GM19193 (cell line): Measurements from ENCODE around the gene COX7A2.

Experiments used
- POLR2A ChIP-seq: IDR thresholded peaks from 4 replicates; pipeline ENCODE4 v1.6.1; 2011; ENCODE audit not compliant: insufficient read depth, insufficient read length; ENCODE audit errors: extremely low read depth

Gene COX7A2

DNA sequence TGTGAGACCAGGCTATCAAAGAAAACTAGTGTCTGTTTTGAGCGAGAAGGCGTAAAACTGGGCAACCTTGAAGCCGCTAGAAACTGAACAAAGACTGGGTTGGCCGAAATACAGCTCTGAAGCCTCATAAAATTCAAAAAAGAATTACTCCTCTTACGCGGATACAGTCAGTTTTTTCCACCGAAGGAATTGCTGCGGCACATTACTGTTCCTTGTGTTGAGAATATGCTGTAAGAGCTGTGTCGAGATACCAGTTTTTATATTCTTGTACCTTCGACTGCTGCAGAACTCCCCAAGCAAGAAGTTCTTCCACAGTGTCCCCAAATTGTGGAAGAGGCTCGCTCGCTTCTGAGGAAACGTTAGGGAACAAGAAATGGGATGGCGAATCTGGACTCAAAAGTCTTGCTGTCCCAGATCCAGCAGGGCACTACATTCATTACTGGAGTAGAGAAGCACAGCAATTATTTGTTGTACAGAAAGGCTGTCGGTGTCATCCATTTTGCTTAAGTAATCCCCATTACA, 523 bp upstream of the COX7A2 start:
- no peak for TF ChIP-seq POLR2A

GRCh38 chr6:75236630-75237029, 7.0 kb downstream of the COX7A2 start:
- no peak for TF ChIP-seq POLR2A

DNA sequence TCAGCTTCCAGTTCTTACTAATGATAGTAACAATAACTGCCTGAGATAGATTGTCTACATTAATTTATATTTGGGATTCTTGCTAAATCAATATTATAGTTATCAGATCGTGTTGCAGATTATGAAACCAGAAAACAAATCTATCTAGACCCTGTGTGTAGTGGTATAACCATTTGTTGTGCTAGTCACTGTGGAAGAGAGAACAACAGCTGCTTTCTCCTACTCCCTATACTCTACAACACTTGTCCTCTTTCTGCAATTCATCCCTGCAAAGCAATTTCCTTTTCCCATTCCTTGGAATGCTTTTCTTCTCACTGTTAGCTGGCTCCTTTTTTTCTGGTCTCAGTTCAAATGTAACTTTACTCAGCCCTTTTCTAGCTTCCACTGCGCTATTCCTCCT, 8.3 kb downstream of the COX7A2 start:
- TF ChIP-seq POLR2A: no peak

GRCh38 chr6:75234126-75234865, 9.3 kb downstream of the COX7A2 start:
- no peak for TF ChIP-seq POLR2A

- TF ChIP-seq POLR2A: no peak
Measured at GRCh38 chr6:75233092-75233615, 10.4 kb downstream of the COX7A2 start.

GRCh38 chr6:75230484-75231325, 12.9 kb downstream of the COX7A2 start:
- TF ChIP-seq POLR2A: no peak

DNA sequence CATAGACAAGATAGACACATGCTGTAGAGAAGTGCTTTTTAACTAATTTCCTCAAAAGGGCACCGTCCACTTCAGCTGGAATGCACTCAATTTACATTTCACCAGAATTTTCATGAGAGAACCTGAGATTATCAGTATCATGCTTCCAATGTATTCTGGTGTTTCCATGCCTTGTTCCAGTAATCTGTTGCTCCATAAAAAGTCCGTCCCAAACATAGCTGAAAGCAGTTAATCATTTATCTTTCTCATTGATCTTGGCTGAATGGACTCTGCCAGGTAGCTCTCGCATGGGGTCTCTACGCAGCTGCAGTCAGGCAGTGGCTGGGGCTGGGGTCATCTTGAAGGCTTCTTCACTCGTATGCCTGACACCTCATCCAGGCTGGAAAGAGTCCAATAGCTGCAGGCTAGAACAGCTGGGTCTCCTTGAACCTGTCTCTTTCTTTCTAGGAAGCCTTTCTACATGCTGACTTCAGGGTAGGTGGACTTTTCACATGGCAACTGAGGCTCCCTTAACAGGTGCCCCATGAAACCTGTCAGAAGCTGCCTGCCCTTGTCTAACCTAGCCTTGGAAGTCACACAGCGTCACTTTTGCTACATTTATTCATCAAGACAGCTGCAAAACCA, 19.2 kb downstream of the COX7A2 start:
- no peak for TF ChIP-seq POLR2A

DNA sequence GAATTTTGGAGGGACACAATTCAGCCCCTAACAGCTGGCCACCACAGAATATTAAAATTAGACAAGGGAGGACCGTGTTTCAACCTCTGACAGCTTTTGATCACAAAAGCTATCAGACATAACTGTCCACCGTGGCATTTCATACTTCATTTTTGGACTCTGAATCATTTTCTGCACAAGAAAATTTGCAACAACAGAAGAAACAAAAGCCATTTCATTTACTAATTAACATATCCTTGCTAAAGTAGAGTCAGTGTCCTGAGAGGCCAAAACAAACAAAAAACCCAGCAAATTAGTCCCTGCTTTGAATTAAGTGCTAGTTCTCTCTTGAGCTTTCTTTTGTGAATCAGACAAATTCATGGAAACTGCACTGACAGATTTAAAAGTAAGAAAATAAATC, 20.2 kb downstream of the COX7A2 start:
- no peak for TF ChIP-seq POLR2A

DNA sequence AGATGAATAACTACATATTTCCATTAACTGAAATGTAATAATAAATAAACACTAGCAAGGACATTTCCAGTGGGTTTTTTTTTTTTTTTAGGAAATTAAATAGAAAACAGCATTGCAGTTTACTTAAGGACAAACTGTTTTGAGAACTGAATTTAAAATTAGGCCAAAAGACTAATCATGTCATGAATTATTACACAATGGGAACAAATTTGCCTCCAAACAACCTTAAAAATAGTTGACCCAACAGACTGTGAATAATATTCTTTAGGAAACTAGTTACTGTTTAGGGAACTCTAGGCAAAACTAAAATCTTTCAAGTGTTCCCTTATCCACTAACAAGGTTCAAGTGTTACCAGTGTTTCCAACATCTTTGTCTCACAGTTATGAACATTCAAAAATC, 21.3 kb downstream of the COX7A2 start:
- no peak for TF ChIP-seq POLR2A

DNA sequence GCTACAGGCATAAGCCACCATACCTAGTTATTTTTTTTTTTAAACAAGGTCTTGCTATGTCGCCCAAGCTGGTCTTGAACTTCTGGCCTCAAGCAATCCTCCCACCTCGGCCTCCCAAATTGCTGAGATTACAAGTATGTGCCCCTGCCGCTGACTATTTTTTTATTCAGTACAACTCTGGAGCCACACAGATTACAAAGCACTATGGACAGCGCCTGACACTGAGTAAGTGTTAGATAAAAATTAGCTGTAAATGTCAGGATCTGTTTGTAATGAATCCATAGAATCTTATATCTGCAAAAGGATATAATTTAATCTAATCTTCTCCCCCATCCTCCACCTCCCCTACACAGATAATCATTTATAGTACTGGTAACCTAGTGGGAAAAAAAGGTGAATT, 22.5 kb downstream of the COX7A2 start:
- no peak for TF ChIP-seq POLR2A

DNA sequence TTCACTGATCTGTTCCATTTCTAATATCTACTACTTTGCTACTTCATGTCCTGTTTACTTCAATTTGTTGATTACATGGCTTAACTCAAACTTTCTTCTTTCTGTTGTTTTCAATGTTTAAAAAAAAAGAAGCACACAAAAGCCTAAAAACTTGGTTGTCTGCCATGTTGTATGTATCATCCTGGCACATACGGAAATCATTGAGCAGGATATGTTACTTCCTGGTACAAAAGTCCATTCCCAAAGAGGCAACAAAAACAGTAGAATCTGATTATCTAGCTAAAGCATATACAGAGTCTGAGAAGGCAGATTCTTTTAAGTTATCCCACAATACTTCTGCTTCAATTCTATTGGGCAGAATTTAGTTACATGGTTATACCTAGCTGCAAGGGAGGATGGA, 23.2 kb downstream of the COX7A2 start:
- no peak for TF ChIP-seq POLR2A

- TF ChIP-seq POLR2A: no peak
Measured at GRCh38 chr6:75219263-75219662, 24.3 kb downstream of the COX7A2 start.

DNA sequence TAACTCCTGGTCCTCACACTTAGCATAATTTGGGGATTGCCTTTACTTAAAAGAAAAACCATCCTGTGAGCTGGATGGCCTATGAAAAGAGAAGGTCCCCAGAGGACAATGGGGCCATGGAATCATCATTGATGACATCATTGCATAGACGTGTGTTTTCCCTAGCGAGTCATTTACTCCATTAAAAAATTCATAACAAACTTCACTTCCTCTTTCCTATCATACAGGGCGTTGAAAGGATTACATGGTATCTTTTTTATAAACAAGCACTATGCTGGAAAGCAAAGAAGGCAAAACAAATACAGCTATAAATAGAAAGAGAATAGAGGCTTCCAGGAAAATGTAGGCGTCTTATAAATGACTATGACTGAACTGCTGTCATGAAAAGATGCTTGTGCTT, 26.4 kb downstream of the COX7A2 start:
- TF ChIP-seq POLR2A: no peak

DNA sequence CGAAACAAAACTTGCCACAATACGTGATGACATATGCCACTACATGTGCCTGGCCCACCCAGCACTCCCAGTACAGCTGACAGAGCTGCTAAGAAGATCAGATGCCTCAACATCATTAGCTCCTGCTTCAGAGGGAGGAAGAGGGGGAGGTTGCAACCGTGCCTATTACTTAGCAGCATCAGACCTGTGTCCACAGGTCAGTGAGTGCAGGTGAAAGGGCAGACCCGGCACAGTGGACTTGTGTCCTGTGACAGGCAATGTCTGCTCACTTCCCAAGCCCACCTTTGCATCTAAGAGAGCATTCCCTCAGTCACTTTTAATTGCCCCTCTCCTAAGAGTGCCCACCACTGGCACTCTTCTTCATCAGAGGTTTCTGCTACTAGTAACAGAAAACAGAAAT, 28.3 kb downstream of the COX7A2 start:
- no peak for TF ChIP-seq POLR2A

DNA sequence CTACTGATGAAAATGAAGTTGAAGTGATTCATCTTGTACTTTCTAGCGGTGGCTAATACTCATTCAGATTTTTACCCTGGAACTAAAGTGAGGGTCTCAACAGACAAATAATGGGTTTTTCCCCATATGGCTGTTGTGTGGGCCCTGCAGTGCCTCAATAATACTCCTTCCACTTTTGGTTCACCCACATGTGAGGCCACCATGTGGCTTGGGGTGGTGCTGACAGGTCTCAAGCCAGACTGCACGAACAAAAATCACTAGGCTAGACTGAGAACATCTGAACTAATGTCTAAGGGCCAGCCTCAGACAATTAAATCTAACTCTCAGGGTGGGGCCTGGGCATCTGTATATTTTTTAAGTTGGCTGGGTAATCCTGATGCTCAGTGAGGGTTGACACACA, 29.9 kb downstream of the COX7A2 start:
- TF ChIP-seq POLR2A: no peak

DNA sequence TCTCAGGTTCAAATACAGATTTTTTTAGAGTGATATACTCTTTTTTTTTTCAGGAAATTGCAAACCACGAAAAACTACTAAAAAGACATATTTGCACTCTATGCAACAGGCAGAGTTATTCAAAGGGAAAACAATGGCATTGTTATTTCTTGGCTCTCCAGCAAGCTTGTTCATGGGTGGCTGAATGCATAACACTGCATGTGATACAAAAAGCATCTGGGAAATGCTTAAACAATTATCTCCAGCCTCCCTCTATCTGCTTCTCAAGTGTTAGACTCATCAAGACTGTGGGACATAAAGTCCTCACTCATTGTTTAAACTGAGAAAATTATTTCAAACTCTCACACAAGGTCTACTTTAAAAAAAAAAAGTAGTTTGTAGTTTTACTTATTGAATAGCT, 30.5 kb downstream of the COX7A2 start:
- no peak for TF ChIP-seq POLR2A

DNA sequence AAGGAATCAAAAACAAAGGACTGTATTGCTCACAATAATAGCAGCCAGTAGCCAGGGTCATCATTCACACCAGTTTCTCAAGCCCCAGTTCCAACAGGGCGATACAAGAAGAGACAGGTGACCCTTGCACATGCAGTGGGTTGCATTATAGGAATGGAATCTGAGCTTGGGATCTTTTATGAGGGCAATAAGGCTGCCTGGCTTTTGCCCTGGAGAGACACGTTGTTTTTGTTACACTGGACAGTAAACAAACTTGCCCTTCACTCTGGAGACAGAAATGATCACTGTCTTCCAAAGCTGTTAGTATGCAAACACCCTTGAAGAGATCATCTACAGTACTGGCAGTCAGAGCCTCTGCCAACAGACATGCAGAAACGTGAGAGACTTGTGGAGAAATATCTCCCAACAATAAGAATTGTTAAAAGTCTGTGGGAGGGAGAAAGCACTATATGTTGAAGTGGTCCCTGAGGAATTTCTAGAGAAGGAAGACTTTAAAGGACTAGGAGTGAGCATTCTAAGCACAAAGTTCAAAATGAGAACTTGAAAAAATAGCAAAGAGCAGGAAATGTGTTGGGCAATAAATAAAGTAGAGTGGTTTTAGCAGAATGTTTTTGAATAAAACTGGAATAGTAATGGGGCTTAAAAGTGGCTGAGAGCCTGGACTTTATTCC, 31.5 kb downstream of the COX7A2 start:
- no peak for TF ChIP-seq POLR2A
